Breast epithelium (tissue), 3 donors: ENCODE measurements around the gene TMEM182.

ENCODE experiments used
- CTCF ChIP-seq, 3 donors: fragments of 450-650 bp; IDR thresholded peaks; one replicate each; pipeline ENCODE4 v1.5.1; 2016 to 2017; ENCODE audit warnings: antibody characterized with exemption in 3 of 3, mild to moderate bottlenecking in 3 of 3, moderate library complexity in 3 of 3
- POLR2A ChIP-seq: fragments of 450-650 bp; IDR thresholded peaks from one replicate; pipeline ENCODE4 v1.6.1; 2016; ENCODE audit warnings: antibody characterized with exemption, mild to moderate bottlenecking, moderate library complexity

- TF ChIP-seq CTCF (IDR thresholded peaks at IDR 0.05) (no peak), POLR2A (no peak)
Observed at GRCh38 chr2:102755284-102755683, 6.5 kb upstream of the TMEM182 start.
